Stimulated activated memory B cell treated with anti-CD40 and anti-IgM and Interleukin-4, amounts not matched to agents 10 μg/mL and 1 μg/mL and 100 μg/mL, for 72 hours (primary cell): ENCODE results near the gene SLCO4A1.

Source experiments
- ATAC-seq: fragments of 150-1000 bp; cut with Tn5 transposase; 2 replicates; pipeline ENCODE4 v1.10.0; 2021
- H3K27ac Mint-ChIP-seq: one replicate; pipeline ENCODE4 v1.8.0; 2022; ENCODE audit warnings: mild to moderate bottlenecking, mixed read lengths
- H3K27me3 Mint-ChIP-seq: one replicate; pipeline ENCODE4 v1.8.0; 2022; ENCODE audit warnings: mixed read lengths
- H3K36me3 Mint-ChIP-seq: one replicate; pipeline ENCODE4 v1.8.0; 2022; ENCODE audit warnings: mixed read lengths
- H3K4me1 Mint-ChIP-seq: one replicate; pipeline ENCODE4 v1.8.0; 2022; ENCODE audit warnings: mixed read lengths
- H3K4me3 Mint-ChIP-seq: one replicate; pipeline ENCODE4 v1.8.0; 2022; ENCODE audit warnings: mild to moderate bottlenecking, moderate library complexity, mixed read lengths
- H3K9me3 Mint-ChIP-seq: one replicate; pipeline ENCODE4 v1.8.0; 2022; ENCODE audit warnings: mixed read lengths

Gene SLCO4A1

GRCh38 chr20:62667530-62668440, 25.5 kb downstream of the SLCO4A1 start:
- H3K27me3 Mint-ChIP-seq: no peaks in the 10 kb centered on the region
- H3K4me3 Mint-ChIP-seq: no peak overlapping the region
- no peaks in the 10 kb centered on the region for H3K9me3 Mint-ChIP-seq
- no peak for ATAC-seq
- no peak overlapping the region for H3K27ac Mint-ChIP-seq
- peaks cover 51% of the 10 kb centered on the region for H3K36me3 Mint-ChIP-seq
- H3K4me1 Mint-ChIP-seq: peaks cover 5% of the 10 kb centered on the region

- no peak overlapping the region for H3K27ac Mint-ChIP-seq
- peaks cover 5% of the 10 kb centered on the region for H3K4me1 Mint-ChIP-seq
- no peak overlapping the region for H3K4me3 Mint-ChIP-seq
- no peaks in the 10 kb centered on the region for H3K9me3 Mint-ChIP-seq
- ATAC-seq: no peak
- H3K36me3 Mint-ChIP-seq: peaks cover 45% of the 10 kb centered on the region
- H3K27me3 Mint-ChIP-seq: no peaks in the 10 kb centered on the region
These were observed 26.2 kb downstream of the SLCO4A1 start for GRCh38 chr20:62668441-62669027.

- no peaks in the 10 kb centered on the region for H3K9me3 Mint-ChIP-seq
- H3K27ac Mint-ChIP-seq: no peak overlapping the region
- peaks cover 45% of the 10 kb centered on the region for H3K36me3 Mint-ChIP-seq
- H3K4me1 Mint-ChIP-seq: peaks cover 5% of the 10 kb centered on the region
- H3K4me3 Mint-ChIP-seq: no peak overlapping the region
- ATAC-seq: no peak
- peaks cover 6% of the 10 kb centered on the region for H3K27me3 Mint-ChIP-seq
These were observed 26.9 kb downstream of the SLCO4A1 start for GRCh38 chr20:62669249-62669648.

- H3K4me1 Mint-ChIP-seq: no peaks in the 10 kb centered on the region
- H3K27ac Mint-ChIP-seq: no peak overlapping the region
- H3K4me3 Mint-ChIP-seq: no peak overlapping the region
- peaks cover 39% of the 10 kb centered on the region for H3K36me3 Mint-ChIP-seq
- H3K27me3 Mint-ChIP-seq: peaks cover 10% of the 10 kb centered on the region
- ATAC-seq: no peak
- H3K9me3 Mint-ChIP-seq: no peaks in the 10 kb centered on the region
These were observed 27.9 kb downstream of the SLCO4A1 start for GRCh38 chr20:62670156-62670555.

GRCh38 chr20:62670998-62671397, 28.7 kb downstream of the SLCO4A1 start:
- H3K4me3 Mint-ChIP-seq: no peak overlapping the region
- H3K36me3 Mint-ChIP-seq: peaks cover 39% of the 10 kb centered on the region
- no peak for ATAC-seq
- H3K27me3 Mint-ChIP-seq: peaks cover 10% of the 10 kb centered on the region
- H3K4me1 Mint-ChIP-seq: no peaks in the 10 kb centered on the region
- no peak overlapping the region for H3K27ac Mint-ChIP-seq
- H3K9me3 Mint-ChIP-seq: no peaks in the 10 kb centered on the region

GRCh38 chr20:62671765-62672164, 29.5 kb downstream of the SLCO4A1 start:
- Mint-ChIP-seq H3K9me3 (no peaks in the 10 kb centered on the region), H3K4me3 (no peak overlapping the region), H3K27me3 (peaks cover 10% of the 10 kb centered on the region), H3K36me3 (peaks cover 38% of the 10 kb centered on the region), H3K27ac (no peak overlapping the region), H3K4me1 (no peaks in the 10 kb centered on the region)
- ATAC-seq: no peak

- Mint-ChIP-seq H3K9me3 (no peaks in the 10 kb centered on the region), H3K27ac (no peak overlapping the region), H3K4me1 (peaks cover 6% of the 10 kb centered on the region), H3K36me3 (peaks cover 21% of the 10 kb centered on the region), H3K4me3 (no peak overlapping the region), H3K27me3 (peaks cover 18% of the 10 kb centered on the region)
- no peak for ATAC-seq
These were observed 32.1 kb downstream of the SLCO4A1 start for GRCh38 chr20:62674370-62674769.

GRCh38 chr20:62675156-62675876, 33.0 kb downstream of the SLCO4A1 start:
- Mint-ChIP-seq H3K4me3 (no peak overlapping the region), H3K36me3 (peaks cover 16% of the 10 kb centered on the region), H3K27ac (no peak overlapping the region), H3K9me3 (peaks cover 3% of the 10 kb centered on the region), H3K4me1 (peaks cover 6% of the 10 kb centered on the region), H3K27me3 (peaks cover 18% of the 10 kb centered on the region)
- ATAC-seq: no peak

- Mint-ChIP-seq H3K27ac (no peak overlapping the region), H3K4me3 (no peak overlapping the region)
These were observed 33.6 kb downstream of the SLCO4A1 start for GRCh38 chr20:62675877-62676260.

GRCh38 chr20:62676976-62677375, 34.7 kb downstream of the SLCO4A1 start:
- peaks cover 6% of the 10 kb centered on the region for H3K4me1 Mint-ChIP-seq
- peaks cover 20% of the 10 kb centered on the region for H3K27me3 Mint-ChIP-seq
- peaks cover 3% of the 10 kb centered on the region for H3K9me3 Mint-ChIP-seq
- no peak for ATAC-seq
- H3K27ac Mint-ChIP-seq: no peak overlapping the region
- peaks cover 6% of the 10 kb centered on the region for H3K36me3 Mint-ChIP-seq
- no peak overlapping the region for H3K4me3 Mint-ChIP-seq

More at GRCh38 chr20:62675877-62676260, 33.6 kb downstream of the SLCO4A1 start:
- Mint-ChIP-seq H3K36me3 (peaks cover 16% of the 10 kb centered on the region), H3K27me3 (peaks cover 18% of the 10 kb centered on the region), H3K4me1 (peaks cover 6% of the 10 kb centered on the region), H3K9me3 (peaks cover 3% of the 10 kb centered on the region)
- no peak for ATAC-seq

- Mint-ChIP-seq H3K27ac (no peak overlapping the region), H3K4me1 (peaks cover 6% of the 10 kb centered on the region), H3K4me3 (no peak overlapping the region), H3K27me3 (peaks cover 26% of the 10 kb centered on the region), H3K36me3 (peaks cover under 1% of the 10 kb centered on the region), H3K9me3 (peaks cover 3% of the 10 kb centered on the region)
- ATAC-seq: peak; percentile 48
These were observed 35.4 kb downstream of the SLCO4A1 start for GRCh38 chr20:62677678-62678077.

GRCh38 chr20:62678553-62678952, 36.2 kb downstream of the SLCO4A1 start:
- ATAC-seq: no peak
- Mint-ChIP-seq H3K4me3 (no peak overlapping the region), H3K27ac (no peak overlapping the region)

GRCh38 chr20:62679978-62680589, 37.8 kb downstream of the SLCO4A1 start:
- H3K4me3 Mint-ChIP-seq: no peak overlapping the region

More at GRCh38 chr20:62678553-62678952, 36.2 kb downstream of the SLCO4A1 start:
- H3K36me3 Mint-ChIP-seq: no peaks in the 10 kb centered on the region
- H3K4me1 Mint-ChIP-seq: peaks cover 6% of the 10 kb centered on the region
- H3K9me3 Mint-ChIP-seq: peaks cover 3% of the 10 kb centered on the region
- peaks cover 26% of the 10 kb centered on the region for H3K27me3 Mint-ChIP-seq

GRCh38 chr20:62682912-62683517, 40.7 kb downstream of the SLCO4A1 start:
- Mint-ChIP-seq H3K4me3 (no peak overlapping the region), H3K27ac (no peak overlapping the region), H3K9me3 (peaks cover 3% of the 10 kb centered on the region), H3K36me3 (no peaks in the 10 kb centered on the region), H3K27me3 (peaks cover 53% of the 10 kb centered on the region), H3K4me1 (peaks cover 19% of the 10 kb centered on the region)
- ATAC-seq: no peak

More at GRCh38 chr20:62679978-62680589, 37.8 kb downstream of the SLCO4A1 start:
- H3K9me3 Mint-ChIP-seq: peaks cover 3% of the 10 kb centered on the region
- peaks cover 24% of the 10 kb centered on the region for H3K27me3 Mint-ChIP-seq
- peaks cover 6% of the 10 kb centered on the region for H3K4me1 Mint-ChIP-seq
- H3K36me3 Mint-ChIP-seq: no peaks in the 10 kb centered on the region
- ATAC-seq: no peak
- no peak overlapping the region for H3K27ac Mint-ChIP-seq
